Heart right ventricle (tissue), 16 donors: Measurements from ENCODE around the gene SECISBP2. TPM values are rescaled to one million over a fixed set of nuclear protein-coding genes. Genes with fewer than 3 reads are reported as not detected.

Experiments
- ATAC-seq, 8 donors: fragments of 200-7000 bp; cut with Tn5 transposase; one replicate each; pipeline ENCODE4 v1.9.1; 2020; ENCODE audit warnings: mild to moderate bottlenecking in 8 of 8, moderate library complexity in 8 of 8, moderate number of reproducible peaks in 1 of 8
- DNase-seq, 2 donors: peaks; one replicate each; pipeline ENCODE4 v3.0.0-alpha.2; 2020
- H3K27ac ChIP-seq, 10 donors: fragments of 200-600 bp; sonication (generic) in 2 of 10; one replicate each; pipeline versions ENCODE4 v1.5.0 to v1.8.0; 2020 to 2022; ENCODE audit warnings: mild to moderate bottlenecking in 3 of 10
- H3K27me3 ChIP-seq, 7 donors: fragments of 200-600 bp; one replicate each; pipeline ENCODE4 v1.8.0; 2021 to 2022; ENCODE audit warnings: mild to moderate bottlenecking in 2 of 7
- H3K36me3 ChIP-seq, 9 donors: fragments of 200-600 bp; sonication (generic) in 1 of 9; one replicate each; pipeline versions ENCODE4 v1.5.0 to v1.8.0; 2020 to 2022; ENCODE audit warnings: mild to moderate bottlenecking in 2 of 9
- H3K4me1 ChIP-seq, 9 donors: fragments of 200-600 bp; sonication (generic) in 1 of 9; one replicate each; pipeline versions ENCODE4 v1.5.0 to v1.8.0; 2020 to 2022; ENCODE audit warnings: mild to moderate bottlenecking in 4 of 9
- H3K4me3 ChIP-seq, 10 donors: fragments of 200-600 bp; sonication (generic) in 2 of 10; one replicate each; pipeline versions ENCODE4 v1.5.0 to v1.8.0; 2020 to 2022; ENCODE audit warnings: mild to moderate bottlenecking in 7 of 10, moderate library complexity in 2 of 10
- H3K9me3 ChIP-seq, 11 donors: fragments of 200-600 bp in 10 of 11; sonication (generic) in 2 of 11; one replicate each; pipeline versions ENCODE4 v1.5.0 to v1.8.0; 2013 to 2022; ENCODE audit warnings: mild to moderate bottlenecking in 2 of 11, control low read depth in 1 of 11, moderate library complexity in 1 of 11
- WGBS, 2 donors: extraction: QIAGEN DNeasy Blood & Tissue Kit; methylation state at CpG; one replicate each; pipeline ENCODE4 v1.1.7; 2013; ENCODE audit warnings: inconsistent platforms in 1 of 2; 5-methylcytosine and 5-hydroxymethylcytosine counted together
- intact Hi-C, 10 donors: fragments of 100-400 bp; cut with DNase I; formaldehyde crosslinking; loops; one replicate each; pipeline versions ENCODE4 v1.11.1 to v1.14.2; 2022
- polyA plus RNA-seq, 2 donors: library from polyadenylated mRNA; stranded (reverse); fragments of 200-250 nt; gene quantifications; one replicate each; pipeline ENCODE4 v1.2.3, GENCODE V29; 2013
- total RNA-seq, 10 donors: library from RNA; stranded (reverse); fragmentation: NEBNext Ultra II Directional in 3 of 10; extraction: Animal tissue kit (Norgen Biotek cat#: 25700) in 3 of 10; gene quantifications; one replicate each; pipeline versions ENCODE4 v1.2.1 to v1.2.4, GENCODE V29; 2021 to 2023
- TF ChIP-seq, protein P1 (sequence below), 9 donors: fragments of 200-600 bp; sonication (generic) in 2 of 9; IDR thresholded peaks; one replicate each; pipeline versions ENCODE4 v1.5.0 to v1.8.0; 2021 to 2022; ENCODE audit warnings: antibody characterized with exemption in 9 of 9, mild to moderate bottlenecking in 5 of 9, moderate library complexity in 1 of 9
- donor health status: Arrhythmogenic right ventricular cardiomyopathy.
- donor health status: ischemic (EF 13 %, LVEDD 7.1; RV severe dilation, severe dysfunction).
- donor health status: healthy with polysubstance abuse.
- donor health status: DM: no; HTN: yes; CAD: no.
- donor health status: DM: no; HTN: no; CAD: no.
- donor health status: ischemic (EF 25% LVEDD 6.9; RV normal size, moderate dysfunction).
- donor health status: ischemic (EF 25% LVEDD 5.7; RV mildly dilated, moderate dysfunction).
- donor health status: healthy.
- donor health status: DM: yes; HTN: yes; CAD: no.
- donor health status: Ischemic cardiomyopathy.
- donor health status: ischemic (EF 35%, LVEDD 5.7; RV mildly dilated, moderate dysfunction).
- donor health status: nonischemic (EF 11% LVEDD 7.7; RV severe dilation, severe dysfunction).
- donor health status: DM: yes; HTN: yes; CAD: no.
- donor health status: PGD.
- donor health status: ischemic (EF 29% LVEDD 5.4; RV normal size, mild dysfunction).
- donor health status: nonischemic (EF 23%, LVEDD 6.1; RV moderate dilation, normal function).

Gene SECISBP2
- total and polyA plus RNA-seq, 12 donors, result 13.9 to 20.1 (median 17.0) TPM

DNA sequence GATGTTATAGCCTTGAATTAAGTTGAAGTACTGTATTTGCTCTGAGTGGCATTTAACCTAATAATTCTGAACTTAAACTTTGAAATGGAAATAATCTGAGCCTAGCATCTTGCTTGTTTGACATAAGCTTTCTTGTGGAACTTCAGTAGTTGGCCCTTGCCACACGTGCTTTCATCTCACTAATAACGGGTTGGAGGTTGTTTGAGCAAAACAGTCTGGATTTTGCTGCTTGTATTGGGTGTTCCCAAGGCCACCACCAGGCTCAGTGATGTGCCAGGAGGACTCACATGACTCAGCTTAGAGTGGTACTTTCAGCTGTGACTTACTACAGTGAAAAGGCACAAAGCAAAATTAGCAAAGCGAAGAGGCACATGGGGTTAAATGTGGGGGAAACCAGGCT, 35.7 kb downstream of the SECISBP2 start:
- intact Hi-C loops, result loop anchor here in 1 of 10 donors (10.0 kb wide), 1 partner anchor 191 kb away; no protein-coding TSS in a partner anchor
- Histone ChIP-seq H3K27ac (no peak overlapping the region), H3K9me3 (no peaks in the 10 kb centered on the region), H3K4me1 (peaks cover 0 to 38% (median 27%) of the 10 kb centered on the region in 9 donors), H3K36me3 (peaks cover 0 to 100% (median 75%) of the 10 kb centered on the region in 9 donors), H3K27me3 (no peaks in the 10 kb centered on the region), H3K4me3 (no peak overlapping the region)
- TF ChIP-seq, protein P1, sequence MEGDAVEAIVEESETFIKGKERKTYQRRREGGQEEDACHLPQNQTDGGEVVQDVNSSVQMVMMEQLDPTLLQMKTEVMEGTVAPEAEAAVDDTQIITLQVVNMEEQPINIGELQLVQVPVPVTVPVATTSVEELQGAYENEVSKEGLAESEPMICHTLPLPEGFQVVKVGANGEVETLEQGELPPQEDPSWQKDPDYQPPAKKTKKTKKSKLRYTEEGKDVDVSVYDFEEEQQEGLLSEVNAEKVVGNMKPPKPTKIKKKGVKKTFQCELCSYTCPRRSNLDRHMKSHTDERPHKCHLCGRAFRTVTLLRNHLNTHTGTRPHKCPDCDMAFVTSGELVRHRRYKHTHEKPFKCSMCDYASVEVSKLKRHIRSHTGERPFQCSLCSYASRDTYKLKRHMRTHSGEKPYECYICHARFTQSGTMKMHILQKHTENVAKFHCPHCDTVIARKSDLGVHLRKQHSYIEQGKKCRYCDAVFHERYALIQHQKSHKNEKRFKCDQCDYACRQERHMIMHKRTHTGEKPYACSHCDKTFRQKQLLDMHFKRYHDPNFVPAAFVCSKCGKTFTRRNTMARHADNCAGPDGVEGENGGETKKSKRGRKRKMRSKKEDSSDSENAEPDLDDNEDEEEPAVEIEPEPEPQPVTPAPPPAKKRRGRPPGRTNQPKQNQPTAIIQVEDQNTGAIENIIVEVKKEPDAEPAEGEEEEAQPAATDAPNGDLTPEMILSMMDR (IDR thresholded peaks at IDR 0.05), result no peak
- DNase-seq, result no peak
- ATAC-seq, result peak in 2 of 8 donors; percentile 45 to 49
- WGBS, 2 donors, result 66 to 73% methylated on average over 3 of the region's 3 CpGs

DNA sequence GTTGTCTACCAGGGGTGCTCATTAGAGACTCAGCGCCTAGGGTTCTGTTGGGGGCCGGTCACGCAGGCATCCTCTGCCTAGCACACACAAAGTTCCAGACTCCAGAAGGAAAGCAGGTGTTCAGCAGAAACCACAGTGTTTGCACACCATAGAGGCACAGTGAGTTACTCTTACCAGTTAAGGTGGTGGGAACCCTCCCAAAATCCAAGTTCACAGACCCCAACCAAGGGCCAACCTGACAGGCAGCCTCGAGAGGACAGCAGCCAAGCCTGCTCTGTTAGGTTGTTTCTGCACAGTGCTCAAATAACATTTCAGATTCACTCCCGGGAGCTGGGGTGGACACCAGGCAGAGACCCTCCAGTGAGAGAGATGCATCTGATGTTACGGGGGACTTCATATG, 36.2 kb downstream of the SECISBP2 start:
- peaks cover 0 to 100% (median 72%) of the 10 kb centered on the region in 9 donors for H3K36me3 ChIP-seq
- 96 to 97% methylated on average over 6 of the region's 6 CpGs for WGBS, 2 donors
- no peaks in the 10 kb centered on the region for H3K27me3 ChIP-seq
- H3K27ac ChIP-seq, result no peak overlapping the region
- H3K9me3 ChIP-seq, result no peaks in the 10 kb centered on the region
- H3K4me3 ChIP-seq, result no peak overlapping the region
- ATAC-seq, result no peak
- H3K4me1 ChIP-seq, result peaks cover under 1 to 43% (median 31%) of the 10 kb centered on the region in 9 donors
- TF ChIP-seq, protein P1 (IDR thresholded peaks at IDR 0.05), result no peak
- DNase-seq, result no peak
- intact Hi-C loops, result loop anchor here in 1 of 10 donors (10.0 kb wide), 1 partner anchor 190 kb away; no protein-coding TSS in a partner anchor

DNA sequence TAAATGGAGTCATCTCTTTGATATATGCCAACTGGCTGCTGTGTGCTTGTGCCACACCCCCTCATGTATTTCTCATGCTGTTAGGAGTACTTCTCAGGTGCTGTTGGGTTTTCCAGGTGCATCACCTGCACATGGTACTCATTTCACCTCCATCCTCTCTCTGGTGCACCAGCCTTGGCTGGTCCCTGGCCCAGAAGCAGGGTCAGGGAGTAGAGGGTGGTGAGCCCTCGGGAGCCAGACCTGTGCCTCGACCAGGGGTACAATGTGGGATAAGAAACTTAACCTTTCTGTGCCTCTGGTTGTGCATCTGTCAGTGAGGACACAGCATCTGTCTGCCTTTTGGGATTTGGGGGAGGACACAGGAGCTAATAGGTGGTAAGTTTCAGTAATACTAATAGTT, 38.5 kb downstream of the SECISBP2 start:
- Histone ChIP-seq H3K9me3 (no peaks in the 10 kb centered on the region), H3K27me3 (no peaks in the 10 kb centered on the region), H3K4me1 (peaks cover 5 to 56% (median 40%) of the 10 kb centered on the region in 9 donors), H3K36me3 (peaks cover 0 to 100% (median 65%) of the 10 kb centered on the region in 9 donors), H3K4me3 (no peak overlapping the region), H3K27ac (no peak overlapping the region)
- intact Hi-C loops, result loop anchor here in 1 of 10 donors (10.0 kb wide), 1 partner anchor 188 kb away; no protein-coding TSS in a partner anchor
- TF ChIP-seq, protein P1 (IDR thresholded peaks at IDR 0.05), result no peak
- whole genome bisulfite sequencing, 2 donors, result 92 to 93% methylated on average over 2 of the region's 2 CpGs
- no peak for DNase-seq
- no peak for ATAC-seq

DNA sequence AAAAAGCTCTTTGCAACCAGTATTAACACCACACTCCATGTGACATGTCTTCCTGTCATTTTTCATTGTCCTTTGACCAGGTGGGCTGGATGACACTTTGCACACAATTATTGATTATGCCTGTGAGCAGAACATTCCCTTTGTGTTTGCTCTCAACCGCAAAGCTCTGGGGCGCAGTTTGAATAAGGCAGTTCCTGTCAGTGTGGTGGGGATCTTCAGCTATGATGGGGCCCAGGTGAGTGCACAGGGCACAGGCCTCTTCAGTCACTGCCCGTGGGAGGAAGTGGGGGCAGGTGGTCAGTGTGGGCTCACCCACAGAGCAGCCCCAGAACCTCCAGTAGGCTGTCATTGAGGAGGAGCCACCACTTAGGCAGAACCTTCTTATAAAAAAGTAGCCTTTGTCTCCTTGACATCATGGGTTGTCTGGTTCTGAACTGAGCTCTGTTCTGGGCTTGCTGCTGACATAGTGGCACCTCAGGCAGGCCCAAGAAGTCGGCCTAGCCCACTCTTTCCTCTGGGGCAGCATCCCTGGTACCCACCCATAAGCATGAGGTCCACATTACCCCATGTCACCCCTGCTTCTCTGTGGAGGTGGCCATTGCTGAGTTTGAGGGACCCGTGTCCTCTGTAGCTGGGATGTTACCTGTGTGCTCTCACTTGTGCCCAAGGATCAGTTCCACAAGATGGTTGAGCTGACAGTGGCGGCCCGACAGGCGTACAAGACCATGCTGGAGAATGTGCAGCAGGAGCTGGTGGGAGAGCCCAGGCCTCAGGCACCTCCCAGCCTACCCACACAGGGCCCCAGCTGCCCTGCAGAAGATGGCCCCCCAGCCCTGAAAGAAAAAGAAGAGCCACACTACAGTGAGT, 39.3 kb downstream of the SECISBP2 start:
- no peak overlapping the region for H3K4me3 ChIP-seq
- peaks cover 5 to 49% (median 32%) of the 10 kb centered on the region in 9 donors for H3K4me1 ChIP-seq
- no peak overlapping the region for H3K27ac ChIP-seq
- intact Hi-C loops, result loop anchor here in 1 of 10 donors (10.0 kb wide), 1 partner anchor 187 kb away; no protein-coding TSS in a partner anchor
- no peak for ATAC-seq
- TF ChIP-seq, protein P1 (IDR thresholded peaks at IDR 0.05), result no peak
- H3K9me3 ChIP-seq, result no peaks in the 10 kb centered on the region
- no peak for DNase-seq
- H3K36me3 ChIP-seq, result peaks cover 0 to 100% (median 63%) of the 10 kb centered on the region in 9 donors
- WGBS, 2 donors, result 94 to 95% methylated on average over 8 of the region's 8 CpGs
- no peaks in the 10 kb centered on the region for H3K27me3 ChIP-seq
